ENCODE measurements around the gene ZSWIM1. TPM values are rescaled to one million over a fixed set of nuclear protein-coding genes. Genes with fewer than 3 reads are reported as not detected.
"Not testable (repeated sequence)": the region's sequence is repeated elsewhere in the genome, so short reads cannot be mapped to it uniquely, and the experiment has no call there.

Gene ZSWIM1
- polyA plus RNA-seq, 1 donor (not counting 4 experiments of a cell fraction or from before 2014, with no cell fraction given): 4.4 TPM

DNA sequence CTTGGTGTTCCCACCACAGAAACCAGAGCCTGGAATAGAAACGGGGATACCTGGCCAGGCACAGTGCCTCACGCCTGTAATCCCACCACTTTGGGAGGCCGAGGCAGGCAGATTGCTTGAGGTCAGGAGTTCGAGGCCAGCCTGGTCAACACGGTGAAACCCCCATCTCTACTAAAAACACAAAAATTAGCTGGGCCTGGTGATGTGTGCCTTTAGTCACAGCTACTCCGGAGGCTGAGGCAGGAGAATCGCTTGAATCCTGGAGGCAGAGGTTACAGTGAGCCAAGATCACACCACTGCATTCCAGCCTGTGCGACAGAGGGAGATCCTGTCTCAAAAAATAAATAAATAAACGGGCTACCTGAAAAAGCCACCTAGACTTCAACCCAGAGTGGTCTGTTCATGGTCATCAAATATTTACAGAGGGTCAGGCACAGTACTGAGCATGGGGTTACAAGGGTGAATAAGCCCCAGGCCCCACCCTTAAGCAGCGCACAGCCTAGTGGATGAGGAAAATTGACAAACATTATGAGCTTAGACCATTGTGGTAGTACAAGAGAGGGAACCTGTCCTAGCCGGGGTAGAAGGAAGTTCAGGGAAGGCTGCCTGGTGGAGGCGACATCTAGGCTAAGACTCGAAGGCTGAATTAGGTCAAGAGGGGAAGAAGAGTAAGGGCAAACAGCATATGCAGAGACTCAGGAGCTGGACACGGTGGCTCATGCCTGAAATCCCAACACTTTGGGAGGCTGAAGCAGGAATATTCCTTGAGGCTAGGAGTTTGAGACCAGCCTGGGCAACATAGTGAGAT lies 46.2 kb downstream of the ZSWIM1 start:
- FAIRE-seq: no peak
- no peak overlapping the region for H3K27ac ChIP-seq (ENCODE audit: control insufficient read depth, insufficient read depth, low read length)
- H2AFZ ChIP-seq (ENCODE audit: control insufficient read depth, low read length): no peak overlapping the region
- no peaks in the 10 kb centered on the region for H3K9me1 ChIP-seq (ENCODE audit: control insufficient read depth, extremely low read depth, insufficient read depth, low read length)
- no peaks in the 10 kb centered on the region for H3K9me3 ChIP-seq (ENCODE audit: control insufficient read depth, low read depth, low read length)
- dilution Hi-C loops (cut with MboI; ENCODE audit: extremely low pct_ligation_motif_present, low sequenced_read_pairs): no loop called here
- H3K27me3 ChIP-seq (ENCODE audit: control insufficient read depth, extremely low read depth, insufficient read depth, low read length): peaks cover 2% of the 10 kb centered on the region
- H3K4me2 ChIP-seq (ENCODE audit: control insufficient read depth, extremely low read depth, insufficient read depth, low read depth, low read length): no peak overlapping the region
- no peaks in the 10 kb centered on the region for H3K4me1 ChIP-seq (ENCODE audit: control insufficient read depth, extremely low read depth, insufficient read depth, low read length)
- no peak overlapping the region for H3K9ac ChIP-seq (ENCODE audit: control insufficient read depth, extremely low read depth, insufficient read depth, low read length)
- H4K20me1 ChIP-seq (ENCODE audit: control insufficient read depth, extremely low read depth, insufficient read depth, low read length): no peaks in the 10 kb centered on the region
- no peak overlapping the region for H3K4me3 ChIP-seq (ENCODE audit: control insufficient read depth in 2 of 3, extremely low read depth in 1 of 3, insufficient read depth in 2 of 3, low read depth in 1 of 3, low read length in 3 of 3)
- DNase-seq (ENCODE audit: low read depth, low spot score): no peak
- H3K79me2 ChIP-seq (ENCODE audit: control insufficient read depth, insufficient read depth, low read length): no peaks in the 10 kb centered on the region
- no peaks in the 10 kb centered on the region for H3K36me3 ChIP-seq (ENCODE audit: control insufficient read depth in 2 of 2, extremely low read depth in 1 of 2, insufficient read depth in 2 of 2, low read length in 2 of 2)
- TF ChIP-seq EZH2 (IDR thresholded peaks at IDR 0.05; ENCODE audit: low read length): no peak
- TF ChIP-seq, protein P1, sequence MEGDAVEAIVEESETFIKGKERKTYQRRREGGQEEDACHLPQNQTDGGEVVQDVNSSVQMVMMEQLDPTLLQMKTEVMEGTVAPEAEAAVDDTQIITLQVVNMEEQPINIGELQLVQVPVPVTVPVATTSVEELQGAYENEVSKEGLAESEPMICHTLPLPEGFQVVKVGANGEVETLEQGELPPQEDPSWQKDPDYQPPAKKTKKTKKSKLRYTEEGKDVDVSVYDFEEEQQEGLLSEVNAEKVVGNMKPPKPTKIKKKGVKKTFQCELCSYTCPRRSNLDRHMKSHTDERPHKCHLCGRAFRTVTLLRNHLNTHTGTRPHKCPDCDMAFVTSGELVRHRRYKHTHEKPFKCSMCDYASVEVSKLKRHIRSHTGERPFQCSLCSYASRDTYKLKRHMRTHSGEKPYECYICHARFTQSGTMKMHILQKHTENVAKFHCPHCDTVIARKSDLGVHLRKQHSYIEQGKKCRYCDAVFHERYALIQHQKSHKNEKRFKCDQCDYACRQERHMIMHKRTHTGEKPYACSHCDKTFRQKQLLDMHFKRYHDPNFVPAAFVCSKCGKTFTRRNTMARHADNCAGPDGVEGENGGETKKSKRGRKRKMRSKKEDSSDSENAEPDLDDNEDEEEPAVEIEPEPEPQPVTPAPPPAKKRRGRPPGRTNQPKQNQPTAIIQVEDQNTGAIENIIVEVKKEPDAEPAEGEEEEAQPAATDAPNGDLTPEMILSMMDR (optimal IDR thresholded peaks at IDR 0.05 in 1 of 3, IDR thresholded peaks at IDR 0.05 in 1 of 3, conservative IDR thresholded peaks at IDR 0.05 in 1 of 3; ENCODE audit: extremely low read depth in 1 of 3, insufficient read depth in 2 of 3, low read length in 3 of 3): no peak

DNA sequence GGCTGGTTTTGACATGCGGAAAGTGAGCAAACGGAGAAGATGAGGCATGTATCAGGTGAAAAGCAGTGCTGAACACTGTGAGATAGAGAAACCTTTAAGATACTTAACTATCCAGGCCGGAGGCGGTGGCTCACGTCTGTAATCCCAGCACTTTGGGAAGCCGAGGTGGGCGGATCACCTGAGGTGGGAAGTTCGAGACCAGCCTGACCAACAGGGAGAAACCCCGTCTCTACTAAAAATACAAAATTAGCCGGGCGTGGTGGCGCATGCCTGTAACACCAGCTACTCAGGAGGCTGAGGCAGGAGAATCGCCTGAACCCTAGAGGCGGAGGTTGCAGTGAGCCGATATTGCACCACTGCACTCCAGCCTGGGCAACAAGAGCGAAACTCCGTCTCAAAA lies 50.7 kb downstream of the ZSWIM1 start:
- Histone ChIP-seq H3K79me2 (ENCODE audit: control insufficient read depth, insufficient read depth, low read length) (peaks cover 24% of the 10 kb centered on the region), H3K4me1 (ENCODE audit: control insufficient read depth, extremely low read depth, insufficient read depth, low read length) (peaks cover 13% of the 10 kb centered on the region)
- H3K4me3 ChIP-seq (ENCODE audit: control insufficient read depth in 2 of 3, extremely low read depth in 1 of 3, insufficient read depth in 2 of 3, low read depth in 1 of 3, low read length in 3 of 3); H3K4me2 ChIP-seq (ENCODE audit: control insufficient read depth, extremely low read depth, insufficient read depth, low read depth, low read length); H3K27me3 ChIP-seq (ENCODE audit: control insufficient read depth, extremely low read depth, insufficient read depth, low read length); DNase-seq (ENCODE audit: low read depth, low spot score); H4K20me1 ChIP-seq (ENCODE audit: control insufficient read depth, extremely low read depth, insufficient read depth, low read length); H3K36me3 ChIP-seq (ENCODE audit: control insufficient read depth in 2 of 2, extremely low read depth in 1 of 2, insufficient read depth in 2 of 2, low read length in 2 of 2); H3K27ac ChIP-seq (ENCODE audit: control insufficient read depth, insufficient read depth, low read length); H3K9ac ChIP-seq (ENCODE audit: control insufficient read depth, extremely low read depth, insufficient read depth, low read length); H3K9me1 ChIP-seq (ENCODE audit: control insufficient read depth, extremely low read depth, insufficient read depth, low read length); dilution Hi-C loops (cut with MboI; ENCODE audit: extremely low pct_ligation_motif_present, low sequenced_read_pairs); H3K9me3 ChIP-seq (ENCODE audit: control insufficient read depth, low read depth, low read length); FAIRE-seq; H2AFZ ChIP-seq (ENCODE audit: control insufficient read depth, low read length): not testable (repeated sequence)
